SK-N-SH (cell line): Measurements from ENCODE around the gene CACNA1D.

ENCODE experiments used
- EZH2phosphoT487 ChIP-seq: fragments of 200-600 bp; sonication (generic); IDR thresholded peaks from 2 replicates; pipeline ENCODE4 v1.6.1; 2017; ENCODE audit warnings: low read depth, mixed run types, mild to moderate bottlenecking, antibody characterized with exemption, moderate library complexity, borderline replicate concordance
- GABPA ChIP-seq: IDR thresholded peaks from 2 replicates; pipeline ENCODE4 v1.4.0; 2012; ENCODE audit warnings: low read depth, mild to moderate bottlenecking
- GATA2 ChIP-seq: sonication (generic); formaldehyde crosslinking; IDR thresholded peaks from 2 replicates; pipeline ENCODE4 v1.5.0; 2020; ENCODE audit warnings: mild to moderate bottlenecking, missing genetic modification reagents
- JUND ChIP-seq: IDR thresholded peaks from 2 replicates; pipeline ENCODE4 v1.4.0; 2012
- NFIC ChIP-seq: IDR thresholded peaks from 2 replicates; pipeline ENCODE4 v1.4.0; 2012; ENCODE audit warnings: borderline replicate concordance
- POLR2AphosphoS5 ChIP-seq: IDR thresholded peaks from 2 replicates; pipeline ENCODE4 v1.6.1; 2012; ENCODE audit warnings: low read depth, low read length
- SMC3 ChIP-seq: IDR thresholded peaks from 2 replicates; pipeline ENCODE4 v1.6.1; 2012; ENCODE audit warnings: low read depth, low read length, improper control_type of control experiment
- TAF1 ChIP-seq: IDR thresholded peaks from 2 replicates; pipeline ENCODE4 v1.6.1; 2012; ENCODE audit warnings: low read depth, mild to moderate bottlenecking, low read length, moderate library complexity, borderline replicate concordance
- USF1 ChIP-seq: IDR thresholded peaks from 2 replicates; pipeline ENCODE4 v1.4.0; 2012; ENCODE audit warnings: low read depth, borderline replicate concordance
- ZBTB33 ChIP-seq: IDR thresholded peaks from 2 replicates; pipeline ENCODE4 v1.4.0; 2012; ENCODE audit warnings: low read depth, borderline replicate concordance
- TF ChIP-seq, protein P1 (sequence below): fragments of 200-600 bp; sonication (generic); IDR thresholded peaks from 2 replicates; pipeline ENCODE4 v1.6.1; 2017; ENCODE audit warnings: antibody characterized with exemption, mild to moderate bottlenecking, moderate library complexity
- TF ChIP-seq, protein P2 (sequence below): IDR thresholded peaks from 2 replicates; pipeline ENCODE4 v1.6.1; 2012; ENCODE audit warnings: mild to moderate bottlenecking, low read depth, low read length, moderate library complexity

DNA sequence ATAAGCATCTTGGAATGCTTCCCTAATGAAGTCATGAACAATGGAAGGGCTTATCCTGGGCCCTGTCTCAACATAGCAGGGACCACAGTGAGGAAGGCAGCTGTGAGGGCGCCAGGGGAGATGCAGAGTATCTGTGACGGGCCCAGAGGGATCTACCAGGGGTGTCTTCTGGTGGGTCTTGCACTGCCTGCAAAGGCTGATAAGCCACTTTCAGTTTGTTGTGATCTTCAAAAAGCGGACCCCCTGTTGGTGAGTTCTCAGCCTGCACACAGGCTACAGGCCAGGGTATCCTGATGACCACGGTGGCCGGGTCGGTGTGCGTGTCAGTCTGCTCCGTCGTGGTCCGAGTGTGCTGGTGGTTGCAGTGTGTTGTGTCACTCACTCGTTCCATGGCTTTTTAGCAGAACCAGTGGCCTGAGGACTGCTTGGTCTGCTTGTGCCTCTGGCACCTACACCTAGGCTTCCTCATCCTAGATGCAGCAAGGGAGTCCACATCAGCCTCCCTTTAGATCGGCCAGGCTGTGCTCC, 305.0 kb downstream of the CACNA1D start:
- TF ChIP-seq, protein P1, sequence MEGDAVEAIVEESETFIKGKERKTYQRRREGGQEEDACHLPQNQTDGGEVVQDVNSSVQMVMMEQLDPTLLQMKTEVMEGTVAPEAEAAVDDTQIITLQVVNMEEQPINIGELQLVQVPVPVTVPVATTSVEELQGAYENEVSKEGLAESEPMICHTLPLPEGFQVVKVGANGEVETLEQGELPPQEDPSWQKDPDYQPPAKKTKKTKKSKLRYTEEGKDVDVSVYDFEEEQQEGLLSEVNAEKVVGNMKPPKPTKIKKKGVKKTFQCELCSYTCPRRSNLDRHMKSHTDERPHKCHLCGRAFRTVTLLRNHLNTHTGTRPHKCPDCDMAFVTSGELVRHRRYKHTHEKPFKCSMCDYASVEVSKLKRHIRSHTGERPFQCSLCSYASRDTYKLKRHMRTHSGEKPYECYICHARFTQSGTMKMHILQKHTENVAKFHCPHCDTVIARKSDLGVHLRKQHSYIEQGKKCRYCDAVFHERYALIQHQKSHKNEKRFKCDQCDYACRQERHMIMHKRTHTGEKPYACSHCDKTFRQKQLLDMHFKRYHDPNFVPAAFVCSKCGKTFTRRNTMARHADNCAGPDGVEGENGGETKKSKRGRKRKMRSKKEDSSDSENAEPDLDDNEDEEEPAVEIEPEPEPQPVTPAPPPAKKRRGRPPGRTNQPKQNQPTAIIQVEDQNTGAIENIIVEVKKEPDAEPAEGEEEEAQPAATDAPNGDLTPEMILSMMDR: no peak
- TF ChIP-seq, protein P2, sequence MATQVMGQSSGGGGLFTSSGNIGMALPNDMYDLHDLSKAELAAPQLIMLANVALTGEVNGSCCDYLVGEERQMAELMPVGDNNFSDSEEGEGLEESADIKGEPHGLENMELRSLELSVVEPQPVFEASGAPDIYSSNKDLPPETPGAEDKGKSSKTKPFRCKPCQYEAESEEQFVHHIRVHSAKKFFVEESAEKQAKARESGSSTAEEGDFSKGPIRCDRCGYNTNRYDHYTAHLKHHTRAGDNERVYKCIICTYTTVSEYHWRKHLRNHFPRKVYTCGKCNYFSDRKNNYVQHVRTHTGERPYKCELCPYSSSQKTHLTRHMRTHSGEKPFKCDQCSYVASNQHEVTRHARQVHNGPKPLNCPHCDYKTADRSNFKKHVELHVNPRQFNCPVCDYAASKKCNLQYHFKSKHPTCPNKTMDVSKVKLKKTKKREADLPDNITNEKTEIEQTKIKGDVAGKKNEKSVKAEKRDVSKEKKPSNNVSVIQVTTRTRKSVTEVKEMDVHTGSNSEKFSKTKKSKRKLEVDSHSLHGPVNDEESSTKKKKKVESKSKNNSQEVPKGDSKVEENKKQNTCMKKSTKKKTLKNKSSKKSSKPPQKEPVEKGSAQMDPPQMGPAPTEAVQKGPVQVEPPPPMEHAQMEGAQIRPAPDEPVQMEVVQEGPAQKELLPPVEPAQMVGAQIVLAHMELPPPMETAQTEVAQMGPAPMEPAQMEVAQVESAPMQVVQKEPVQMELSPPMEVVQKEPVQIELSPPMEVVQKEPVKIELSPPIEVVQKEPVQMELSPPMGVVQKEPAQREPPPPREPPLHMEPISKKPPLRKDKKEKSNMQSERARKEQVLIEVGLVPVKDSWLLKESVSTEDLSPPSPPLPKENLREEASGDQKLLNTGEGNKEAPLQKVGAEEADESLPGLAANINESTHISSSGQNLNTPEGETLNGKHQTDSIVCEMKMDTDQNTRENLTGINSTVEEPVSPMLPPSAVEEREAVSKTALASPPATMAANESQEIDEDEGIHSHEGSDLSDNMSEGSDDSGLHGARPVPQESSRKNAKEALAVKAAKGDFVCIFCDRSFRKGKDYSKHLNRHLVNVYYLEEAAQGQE: no peak
- TF ChIP-seq POLR2AphosphoS5 (no peak), GABPA (no peak), TAF1 (no peak), SMC3 (no peak), EZH2phosphoT487 (no peak), ZBTB33 (no peak), JUND (no peak), NFIC (no peak), USF1 (no peak), GATA2 (no peak)
